Measurements from ENCODE around the gene TMEM128. TPM values are rescaled to one million over a fixed set of nuclear protein-coding genes. Genes with fewer than 3 reads are reported as not detected.

TMEM128 gene
- total RNA-seq, 1 experiment from 2014 or later, result 21.5 TPM

DNA sequence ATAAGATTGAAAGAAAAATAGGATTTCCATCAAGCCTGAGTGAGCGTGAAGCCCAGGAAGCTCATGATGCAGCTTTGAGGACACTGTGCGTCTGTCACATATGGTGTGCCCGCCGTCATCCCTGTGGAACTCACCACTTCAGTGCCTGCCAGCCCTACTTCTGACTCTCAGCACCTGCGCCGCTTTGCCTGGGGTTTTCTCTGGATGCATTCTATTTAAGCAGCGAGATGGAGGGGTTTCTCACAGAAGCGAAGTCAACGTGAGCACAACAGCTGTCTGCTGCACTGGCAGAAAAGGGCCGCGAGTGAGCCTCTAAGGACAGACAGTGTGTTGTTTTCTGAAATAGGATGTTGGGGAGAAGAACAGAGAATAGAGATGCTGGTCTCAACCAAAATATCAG lies 6.2 kb upstream of the TMEM128 start:
- Histone ChIP-seq H3K4ac (ENCODE audit: low read depth, low read length) (no peak overlapping the region), H2AFZ (ENCODE audit: low read length) (no peak overlapping the region), H4K8ac (replicated peaks; ENCODE audit: insufficient read length, low read depth, low read length) (no peak overlapping the region), H3T11ph (ENCODE audit: low read length) (no peak overlapping the region), H3K4me1 (ENCODE audit: insufficient read depth, low read length) (no peaks in the 10 kb centered on the region), H3K14ac (ENCODE audit: insufficient read depth, low read length) (no peak overlapping the region), H2BK20ac (ENCODE audit: low read depth, low read length, poor library complexity, severe bottlenecking) (no peak overlapping the region), H3K27me3 (ENCODE audit: insufficient read depth, low read length) (peaks cover 3% of the 10 kb centered on the region; the same call in 1 of the 2 replicates), H3K23ac (ENCODE audit: insufficient read length, low read depth, low read length) (no peak overlapping the region), H4K5ac (ENCODE audit: insufficient read length, low read depth, low read length) (no peak overlapping the region), H3K23me2 (ENCODE audit: insufficient read length, low read depth, low read length, poor library complexity, severe bottlenecking) (no peaks in the 10 kb centered on the region), H2AK5ac (ENCODE audit: insufficient read length, low read length) (no peak overlapping the region), H2BK120ac (ENCODE audit: low read depth, low read length, poor library complexity, severe bottlenecking) (no peak overlapping the region), H3K27ac (ENCODE audit: insufficient read length, low read depth, low read length) (no peak overlapping the region), H3K79me1 (ENCODE audit: insufficient read depth, low read depth, low read length, poor library complexity, severe bottlenecking) (no peaks in the 10 kb centered on the region), H3K4me2 (ENCODE audit: insufficient read depth, insufficient read length, low read length) (no peak overlapping the region), H3K79me2 (ENCODE audit: insufficient read depth, low read length) (no peaks in the 10 kb centered on the region), H3K9ac (ENCODE audit: extremely low read depth, insufficient read length, low read length) (no peak overlapping the region), H2BK15ac (ENCODE audit: low read depth, low read length) (no peak overlapping the region), H3K18ac (ENCODE audit: insufficient read length, low read depth, low read length) (no peak overlapping the region), H3K9me3 (ENCODE audit: control insufficient read depth, low read depth, low read length) (no peaks in the 10 kb centered on the region), H4K20me1 (ENCODE audit: control insufficient read depth, insufficient read depth, insufficient read length) (no peaks in the 10 kb centered on the region), H2BK12ac (ENCODE audit: insufficient read length, low read depth, low read length) (no peak overlapping the region), H2BK5ac (ENCODE audit: insufficient read length, low read length) (no peak overlapping the region), H4K91ac (ENCODE audit: insufficient read length, low read depth, low read length) (no peak overlapping the region), H3K56ac (ENCODE audit: insufficient read length, low read depth, low read length) (no peak overlapping the region)
- peaks cover 2 to 5% of the 10 kb centered on the region in 2 experiments for H3K4me1 Mint-ChIP-seq
- no peak overlapping the region for H3K27ac Mint-ChIP-seq
- H3K9me3 Mint-ChIP-seq, result no peaks in the 10 kb centered on the region
- no CpG with 5 or more reads among the region's 11 CpGs for WGBS (ENCODE audit: extremely low coverage, insufficient read length, low lambda C conversion rate)
- peaks cover 16% of the 10 kb centered on the region for H3K27me3 Mint-ChIP-seq (ENCODE audit: low read depth)
- TF ChIP-seq, protein P1, sequence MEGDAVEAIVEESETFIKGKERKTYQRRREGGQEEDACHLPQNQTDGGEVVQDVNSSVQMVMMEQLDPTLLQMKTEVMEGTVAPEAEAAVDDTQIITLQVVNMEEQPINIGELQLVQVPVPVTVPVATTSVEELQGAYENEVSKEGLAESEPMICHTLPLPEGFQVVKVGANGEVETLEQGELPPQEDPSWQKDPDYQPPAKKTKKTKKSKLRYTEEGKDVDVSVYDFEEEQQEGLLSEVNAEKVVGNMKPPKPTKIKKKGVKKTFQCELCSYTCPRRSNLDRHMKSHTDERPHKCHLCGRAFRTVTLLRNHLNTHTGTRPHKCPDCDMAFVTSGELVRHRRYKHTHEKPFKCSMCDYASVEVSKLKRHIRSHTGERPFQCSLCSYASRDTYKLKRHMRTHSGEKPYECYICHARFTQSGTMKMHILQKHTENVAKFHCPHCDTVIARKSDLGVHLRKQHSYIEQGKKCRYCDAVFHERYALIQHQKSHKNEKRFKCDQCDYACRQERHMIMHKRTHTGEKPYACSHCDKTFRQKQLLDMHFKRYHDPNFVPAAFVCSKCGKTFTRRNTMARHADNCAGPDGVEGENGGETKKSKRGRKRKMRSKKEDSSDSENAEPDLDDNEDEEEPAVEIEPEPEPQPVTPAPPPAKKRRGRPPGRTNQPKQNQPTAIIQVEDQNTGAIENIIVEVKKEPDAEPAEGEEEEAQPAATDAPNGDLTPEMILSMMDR (conservative IDR thresholded peaks at IDR 0.05), result no peak
- H3K36me3 Mint-ChIP-seq (ENCODE audit: insufficient read depth in 1 of 3, low read depth in 3 of 3), result no peaks in the 10 kb centered on the region
- DNase-seq, result no peak
- H3K4me3 Mint-ChIP-seq, result no peak overlapping the region
